Measurements from ENCODE around the gene DNAH1.

Gene DNAH1

DNA sequence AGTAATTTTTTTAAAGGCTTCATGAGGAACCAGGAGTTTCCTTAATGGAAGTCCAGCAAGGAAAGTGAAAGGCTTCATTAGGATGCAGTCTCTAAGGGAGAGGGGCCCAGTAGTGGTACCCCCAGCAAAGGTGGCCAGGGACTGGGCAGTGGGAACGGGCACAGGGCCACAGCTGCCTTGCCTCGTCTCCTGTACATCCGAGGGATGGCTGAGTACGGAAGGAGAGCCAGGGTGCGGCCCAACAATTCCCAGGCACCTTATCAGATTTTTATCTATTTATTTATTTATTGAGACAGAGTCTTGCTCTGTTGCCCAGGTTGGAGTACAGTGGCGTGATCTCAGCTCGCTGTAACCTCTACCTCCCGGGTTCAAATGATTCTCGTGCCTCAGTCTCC lies 114.3 kb downstream of the DNAH1 start:
- no peaks in the 10 kb centered on the region for H3K36me3 ChIP-seq (replicated peaks)
- in situ Hi-C loops (cut with HindIII; ENCODE audit: low pct_ligation_motif_present, low sequenced_read_pairs), result no loop called here
- DNase-seq, result no peak
- no peak overlapping the region for H3K27ac ChIP-seq
- no peaks in the 10 kb centered on the region for H3K27me3 ChIP-seq (replicated peaks)
- TF ChIP-seq, protein P1, sequence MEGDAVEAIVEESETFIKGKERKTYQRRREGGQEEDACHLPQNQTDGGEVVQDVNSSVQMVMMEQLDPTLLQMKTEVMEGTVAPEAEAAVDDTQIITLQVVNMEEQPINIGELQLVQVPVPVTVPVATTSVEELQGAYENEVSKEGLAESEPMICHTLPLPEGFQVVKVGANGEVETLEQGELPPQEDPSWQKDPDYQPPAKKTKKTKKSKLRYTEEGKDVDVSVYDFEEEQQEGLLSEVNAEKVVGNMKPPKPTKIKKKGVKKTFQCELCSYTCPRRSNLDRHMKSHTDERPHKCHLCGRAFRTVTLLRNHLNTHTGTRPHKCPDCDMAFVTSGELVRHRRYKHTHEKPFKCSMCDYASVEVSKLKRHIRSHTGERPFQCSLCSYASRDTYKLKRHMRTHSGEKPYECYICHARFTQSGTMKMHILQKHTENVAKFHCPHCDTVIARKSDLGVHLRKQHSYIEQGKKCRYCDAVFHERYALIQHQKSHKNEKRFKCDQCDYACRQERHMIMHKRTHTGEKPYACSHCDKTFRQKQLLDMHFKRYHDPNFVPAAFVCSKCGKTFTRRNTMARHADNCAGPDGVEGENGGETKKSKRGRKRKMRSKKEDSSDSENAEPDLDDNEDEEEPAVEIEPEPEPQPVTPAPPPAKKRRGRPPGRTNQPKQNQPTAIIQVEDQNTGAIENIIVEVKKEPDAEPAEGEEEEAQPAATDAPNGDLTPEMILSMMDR (IDR thresholded peaks at IDR 0.05; ENCODE audit: low read depth, low read length, missing control alignments), result no peak
- H3K4me3 ChIP-seq (ENCODE audit: low read depth, low read length), result no peak overlapping the region

DNA sequence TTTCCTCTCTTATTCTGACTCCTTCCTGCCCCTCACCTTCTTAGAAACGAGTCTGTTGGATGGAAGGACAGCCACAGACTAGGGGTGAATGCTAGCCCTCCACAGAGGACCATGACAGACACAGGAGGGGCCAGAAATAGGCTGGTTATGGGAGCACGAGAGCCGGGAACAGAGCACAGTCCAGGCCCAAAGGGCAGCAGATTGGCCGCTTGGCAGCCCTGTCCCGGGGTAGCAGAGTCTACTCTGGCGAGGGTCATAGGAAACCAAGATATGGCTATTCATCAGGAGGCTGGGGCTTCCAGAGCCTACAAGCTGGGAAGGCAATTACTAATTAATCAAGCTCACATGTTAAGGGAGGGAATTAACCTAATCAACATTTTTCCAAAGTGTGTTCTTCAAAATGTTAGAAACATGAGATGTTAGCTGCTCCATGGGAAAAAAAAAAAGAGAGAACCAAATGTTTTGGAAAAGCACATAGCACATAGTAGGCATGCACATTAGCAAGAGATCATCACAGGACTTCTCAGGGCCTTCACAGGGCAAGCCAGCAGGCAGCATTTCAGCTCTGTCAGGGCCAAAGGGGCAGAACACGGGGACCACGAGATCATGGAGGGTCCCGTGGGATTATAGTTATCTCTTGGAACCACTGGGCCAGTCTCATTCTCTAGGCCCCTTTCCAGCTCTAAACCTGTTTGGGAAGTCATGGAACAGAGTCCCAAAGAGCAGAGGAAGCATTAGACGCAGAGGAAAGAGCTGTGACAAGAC lies 115.5 kb downstream of the DNAH1 start:
- in situ Hi-C loops (cut with HindIII; ENCODE audit: low pct_ligation_motif_present, low sequenced_read_pairs), result no loop called here
- TF ChIP-seq, protein P1 (IDR thresholded peaks at IDR 0.05; ENCODE audit: low read depth, low read length, missing control alignments), result no peak
- Histone ChIP-seq H3K36me3 (replicated peaks) (no peaks in the 10 kb centered on the region), H3K27me3 (replicated peaks) (no peaks in the 10 kb centered on the region), H3K4me3 (ENCODE audit: low read depth, low read length) (no peak overlapping the region), H3K27ac (no peak overlapping the region)
- DNase-seq, result no peak

DNA sequence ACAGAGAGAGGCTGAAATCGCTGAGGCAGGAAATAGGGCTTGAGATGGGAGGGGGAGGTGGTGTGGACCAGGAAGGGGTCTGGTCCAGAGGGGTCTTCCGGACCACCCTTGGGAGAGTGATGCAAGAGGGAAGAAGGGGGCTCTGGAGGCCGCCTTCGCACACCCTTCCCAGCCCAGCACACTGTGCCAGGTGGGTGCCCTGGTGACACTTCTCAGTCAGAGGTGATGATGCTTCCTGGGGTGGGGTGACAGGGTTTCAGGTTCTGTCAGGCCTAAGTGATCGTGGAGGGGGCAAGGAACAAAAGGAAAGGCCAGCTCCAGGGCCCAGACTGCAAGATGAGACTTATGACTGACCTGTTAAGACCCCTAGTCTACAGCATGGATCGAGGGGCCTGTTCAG lies 116.1 kb downstream of the DNAH1 start:
- DNase-seq, result no peak
- Histone ChIP-seq H3K27me3 (replicated peaks) (no peaks in the 10 kb centered on the region), H3K4me3 (ENCODE audit: low read depth, low read length) (no peak overlapping the region), H3K36me3 (replicated peaks) (no peaks in the 10 kb centered on the region), H3K27ac (no peak overlapping the region)
- in situ Hi-C loops (cut with HindIII; ENCODE audit: low pct_ligation_motif_present, low sequenced_read_pairs), result no loop called here
- TF ChIP-seq, protein P1 (IDR thresholded peaks at IDR 0.05; ENCODE audit: low read depth, low read length, missing control alignments), result no peak

DNA sequence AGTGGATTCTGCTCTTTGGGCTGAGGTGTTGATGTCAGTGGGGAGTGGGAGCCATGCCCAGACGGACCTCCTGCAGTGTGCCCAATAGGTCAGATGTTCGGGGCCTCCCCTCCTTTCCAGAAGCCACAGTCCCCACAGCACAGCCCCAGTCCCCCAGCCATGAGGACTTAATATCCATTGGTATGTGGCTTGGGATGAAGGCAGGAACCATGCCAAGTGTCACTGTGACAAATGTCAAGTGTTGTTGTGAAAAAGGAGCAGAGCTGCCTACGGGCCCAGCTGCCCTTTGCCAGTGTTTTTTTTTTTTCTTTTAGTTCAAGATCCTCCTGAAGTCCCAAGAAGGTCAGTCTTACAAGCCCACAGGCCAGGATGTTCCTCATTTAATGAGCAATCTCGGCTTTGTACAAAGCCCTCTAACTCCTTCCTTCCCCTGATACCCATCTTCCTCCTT lies 116.6 kb downstream of the DNAH1 start:
- no peak overlapping the region for H3K27ac ChIP-seq

DNA sequence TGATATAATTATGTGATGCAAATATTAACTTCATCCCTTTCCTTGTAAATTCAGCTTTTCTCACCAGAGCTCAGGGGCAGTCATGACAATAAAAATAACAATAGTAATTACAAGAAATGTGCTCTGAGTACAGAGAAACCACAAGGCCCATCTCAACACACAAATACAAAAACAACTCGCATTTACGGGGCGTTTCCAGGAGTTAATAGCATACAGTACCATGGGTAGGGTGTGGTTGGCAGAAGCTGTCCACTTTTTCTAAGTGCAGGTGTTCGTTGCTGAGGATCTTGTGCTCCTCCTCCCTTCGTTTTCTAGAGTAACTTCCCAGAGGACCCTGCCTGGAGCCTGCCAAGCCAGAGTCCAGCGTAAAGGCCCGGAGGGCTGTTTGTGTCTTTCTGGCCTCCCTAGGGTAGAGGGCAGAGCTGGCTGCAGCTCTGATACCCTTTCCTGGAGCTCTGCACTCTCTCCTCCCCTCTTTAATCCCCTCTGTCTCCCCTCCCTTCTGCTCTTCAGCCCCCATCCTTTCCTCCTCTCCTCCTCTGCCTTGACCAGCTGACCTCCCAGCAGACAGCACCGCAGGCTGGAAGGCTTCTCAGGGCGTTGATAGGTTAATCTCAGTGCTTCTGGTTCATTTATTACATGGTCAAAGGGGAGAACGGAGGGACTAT lies 117.3 kb downstream of the DNAH1 start:
- in situ Hi-C loops (cut with HindIII; ENCODE audit: low pct_ligation_motif_present, low sequenced_read_pairs), result no loop called here
- Histone ChIP-seq H3K36me3 (replicated peaks) (no peaks in the 10 kb centered on the region), H3K27me3 (replicated peaks) (no peaks in the 10 kb centered on the region), H3K4me3 (ENCODE audit: low read depth, low read length) (no peak overlapping the region), H3K27ac (no peak overlapping the region)
- TF ChIP-seq, protein P1 (IDR thresholded peaks at IDR 0.05; ENCODE audit: low read depth, low read length, missing control alignments), result no peak
- no peak for DNase-seq

More for the DNA sequence above, 116.6 kb downstream of the DNAH1 start:
- TF ChIP-seq, protein P1 (IDR thresholded peaks at IDR 0.05; ENCODE audit: low read depth, low read length, missing control alignments), result no peak
- in situ Hi-C loops (cut with HindIII; ENCODE audit: low pct_ligation_motif_present, low sequenced_read_pairs), result no loop called here
- Histone ChIP-seq H3K36me3 (replicated peaks) (no peaks in the 10 kb centered on the region), H3K27me3 (replicated peaks) (no peaks in the 10 kb centered on the region), H3K4me3 (ENCODE audit: low read depth, low read length) (no peak overlapping the region)
- no peak for DNase-seq

Measured in brain microvascular endothelial cell (primary cell).